Parathyroid adenoma (tissue), 2 donors: ENCODE measurements around the gene MLST8.

ENCODE experiments used
- H2AFZ ChIP-seq: fragments of 300-600 bp; sonication (generic); one replicate; pipeline ENCODE4 v1.7.0; 2017; ENCODE audit warnings: antibody characterized with exemption, mild to moderate bottlenecking
- H3K27ac ChIP-seq: fragments of 300-600 bp; sonication (generic); one replicate; pipeline ENCODE4 v1.7.0; 2017
- H3K27me3 ChIP-seq: fragments of 300-600 bp; sonication (generic); one replicate; pipeline ENCODE4 v1.7.0; 2017; ENCODE audit warnings: low read length; ENCODE audit not compliant: control insufficient read depth, insufficient read depth
- H3K36me3 ChIP-seq: fragments of 300-600 bp; sonication (generic); one replicate; pipeline ENCODE4 v1.7.0; 2017; ENCODE audit warnings: low read length; ENCODE audit not compliant: control insufficient read depth, insufficient read depth
- H3K4me1 ChIP-seq: fragments of 300-600 bp; sonication (generic); one replicate; pipeline ENCODE4 v1.7.0; 2017; ENCODE audit warnings: control low read depth
- H3K4me2 ChIP-seq: fragments of 300-600 bp; sonication (generic); one replicate; pipeline ENCODE4 v1.7.0; 2017; ENCODE audit warnings: low read length
- H3K4me3 ChIP-seq: fragments of 300-600 bp; sonication (generic); one replicate; pipeline ENCODE4 v1.7.0; 2017; ENCODE audit warnings: low read depth, low read length
- H3K79me2 ChIP-seq: fragments of 300-600 bp; sonication (generic); one replicate; pipeline ENCODE4 v1.7.0; 2017; ENCODE audit warnings: control low read depth
- H3K9ac ChIP-seq: fragments of 300-600 bp; sonication (generic); one replicate; pipeline ENCODE4 v1.7.0; 2017; ENCODE audit warnings: mild to moderate bottlenecking
- H3K9me3 ChIP-seq: fragments of 300-600 bp; sonication (generic); one replicate; pipeline ENCODE4 v1.7.0; 2017; ENCODE audit warnings: low read length; ENCODE audit not compliant: control insufficient read depth
- CTCF ChIP-seq: fragments of 300-600 bp; sonication (generic); IDR thresholded peaks from one replicate; pipeline ENCODE4 v1.7.0; 2017; ENCODE audit warnings: antibody characterized with exemption, mild to moderate bottlenecking
- donor health status: primary hyperparathyroidism.

Gene MLST8

GRCh38 chr16:2158262-2158638 is 47.0 kb upstream of the MLST8 start:
- Histone ChIP-seq H3K4me2 (no peak overlapping the region), H2AFZ (no peak overlapping the region), H3K27ac (no peak overlapping the region), H3K4me1 (peaks cover 6% of the 10 kb centered on the region), H3K9me3 (no peaks in the 10 kb centered on the region), H3K79me2 (peaks cover 27% of the 10 kb centered on the region), H3K27me3 (no peaks in the 10 kb centered on the region), H3K4me3 (no peak overlapping the region), H3K9ac (no peak overlapping the region), H3K36me3 (no peaks in the 10 kb centered on the region)
- no peak for TF ChIP-seq CTCF

GRCh38 chr16:2159175-2159838 is 45.9 kb upstream of the MLST8 start:
- Histone ChIP-seq H3K4me2 (no peak overlapping the region), H3K4me1 (no peaks in the 10 kb centered on the region), H3K36me3 (no peaks in the 10 kb centered on the region), H3K27me3 (no peaks in the 10 kb centered on the region), H3K79me2 (peaks cover 22% of the 10 kb centered on the region), H3K9me3 (no peaks in the 10 kb centered on the region), H3K9ac (no peak overlapping the region), H3K27ac (peak overlapping the region; percentile 12), H3K4me3 (no peak overlapping the region), H2AFZ (no peak overlapping the region)
- no peak for TF ChIP-seq CTCF

DNA sequence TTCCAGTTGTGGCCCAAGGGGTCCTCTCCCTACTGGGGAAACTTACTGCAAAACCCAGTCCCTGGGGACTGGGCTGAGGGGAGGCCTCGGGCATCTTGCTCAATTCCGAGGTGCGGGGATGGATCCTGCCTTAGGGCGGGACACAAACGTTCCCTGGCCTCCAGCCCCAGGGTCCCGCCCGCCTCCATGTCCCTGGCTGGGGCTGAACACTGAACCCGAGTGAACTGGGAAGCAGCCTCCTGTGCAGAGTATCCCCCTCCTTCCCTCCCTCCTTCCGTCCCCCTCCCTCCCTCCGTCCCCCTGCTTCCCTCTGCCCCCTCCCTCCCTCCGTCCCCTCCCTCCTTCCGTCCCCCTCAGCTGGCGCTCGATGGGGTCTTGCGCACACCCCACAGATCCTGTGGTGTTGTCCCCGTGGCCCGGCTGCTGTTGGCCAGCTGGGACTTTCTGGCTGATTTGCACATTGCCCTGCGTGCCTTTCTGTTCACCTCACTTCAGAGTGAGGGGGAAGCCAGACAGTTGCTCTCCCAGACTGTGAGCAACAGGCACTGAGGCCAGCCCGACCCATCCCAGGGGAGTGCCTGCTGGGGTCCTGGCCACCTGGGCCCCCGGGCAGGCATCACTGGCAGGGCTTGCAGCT is 44.2 kb upstream of the MLST8 start:
- H3K9me3 ChIP-seq: no peaks in the 10 kb centered on the region
- H3K79me2 ChIP-seq: peaks cover 19% of the 10 kb centered on the region
- H3K4me1 ChIP-seq: no peaks in the 10 kb centered on the region
- no peak overlapping the region for H3K4me2 ChIP-seq
- no peaks in the 10 kb centered on the region for H3K36me3 ChIP-seq
- peak overlapping the region; percentile 19 for H3K27ac ChIP-seq
- TF ChIP-seq CTCF: no peak
- no peaks in the 10 kb centered on the region for H3K27me3 ChIP-seq
- H3K4me3 ChIP-seq: no peak overlapping the region
- H2AFZ ChIP-seq: no peak overlapping the region
- H3K9ac ChIP-seq: no peak overlapping the region

GRCh38 chr16:2161911-2162310 is 43.3 kb upstream of the MLST8 start:
- H3K9me3 ChIP-seq: no peaks in the 10 kb centered on the region
- H3K4me3 ChIP-seq: no peak overlapping the region
- no peak overlapping the region for H3K9ac ChIP-seq
- H3K4me1 ChIP-seq: no peaks in the 10 kb centered on the region
- no peak overlapping the region for H2AFZ ChIP-seq
- H3K4me2 ChIP-seq: no peak overlapping the region
- no peaks in the 10 kb centered on the region for H3K27me3 ChIP-seq
- no peak for TF ChIP-seq CTCF
- H3K27ac ChIP-seq: no peak overlapping the region
- no peaks in the 10 kb centered on the region for H3K36me3 ChIP-seq
- peaks cover 17% of the 10 kb centered on the region for H3K79me2 ChIP-seq

DNA sequence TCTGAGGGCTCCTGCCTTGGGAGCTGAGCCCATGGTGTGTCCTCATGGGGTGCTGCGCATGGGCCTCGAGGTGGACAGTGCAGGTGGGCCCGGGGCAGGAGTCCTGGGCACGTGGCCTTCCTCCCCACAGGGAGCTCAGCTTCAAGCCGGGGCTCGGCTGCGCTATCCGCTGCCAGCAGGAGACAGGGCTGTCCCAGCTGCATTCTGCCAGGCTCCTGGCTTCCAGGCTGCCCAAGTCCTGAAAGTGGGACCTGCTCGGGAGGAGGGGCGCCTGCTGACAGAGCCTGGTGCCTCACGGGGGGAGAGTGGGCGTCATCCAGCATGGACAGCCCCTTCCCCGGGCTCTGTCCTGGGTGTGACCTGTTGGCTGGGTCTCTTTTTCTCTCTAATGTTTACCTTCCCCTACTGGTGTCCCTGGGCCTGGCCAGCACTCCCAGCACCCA is 42.6 kb upstream of the MLST8 start:
- H3K79me2 ChIP-seq: peaks cover 9% of the 10 kb centered on the region
- H3K4me3 ChIP-seq: no peak overlapping the region
- H3K4me2 ChIP-seq: no peak overlapping the region
- no peak overlapping the region for H3K9ac ChIP-seq
- H3K9me3 ChIP-seq: no peaks in the 10 kb centered on the region
- H2AFZ ChIP-seq: no peak overlapping the region
- H3K36me3 ChIP-seq: no peaks in the 10 kb centered on the region
- TF ChIP-seq CTCF: no peak
- H3K27ac ChIP-seq: no peak overlapping the region
- no peaks in the 10 kb centered on the region for H3K27me3 ChIP-seq
- no peaks in the 10 kb centered on the region for H3K4me1 ChIP-seq
